Activated naive CD4-positive, alpha-beta T cell treated with anti-CD3 and anti-CD28 coated beads, Interleukin-2, amount 10 ng/mL, durations not matched to agents 7 days and 5 days (primary cell): ENCODE measurements around the gene ADCY9.

Source experiments
- CTCF ChIA-PET: fragments of 350-600 bp; sonication (Branson Sonifier 250); formaldehyde crosslinking; loops from one replicate; lab custom pipeline; 2021; ENCODE audit warnings: antibody characterized with exemption; lab: Charles Lee
- DNase-seq: peaks from one replicate; pipeline ENCODE4 v3.0.0-alpha.2; 2020
- H3K27ac Mint-ChIP-seq: one replicate; pipeline ENCODE4 v1.8.0; 2021; ENCODE audit warnings: mild to moderate bottlenecking, moderate library complexity, mixed read lengths
- H3K27me3 Mint-ChIP-seq: one replicate; pipeline ENCODE4 v1.8.0; 2021; ENCODE audit warnings: mild to moderate bottlenecking, mixed read lengths
- H3K36me3 Mint-ChIP-seq: one replicate; pipeline ENCODE4 v1.8.0; 2021; ENCODE audit warnings: mixed read lengths
- H3K4me1 Mint-ChIP-seq: one replicate; pipeline ENCODE4 v1.8.0; 2021; ENCODE audit warnings: mixed read lengths
- H3K4me3 Mint-ChIP-seq: one replicate; pipeline ENCODE4 v1.8.0; 2021; ENCODE audit warnings: mild to moderate bottlenecking, moderate library complexity, mixed read lengths
- H3K9me3 Mint-ChIP-seq: one replicate; pipeline ENCODE4 v1.8.0; 2021; ENCODE audit warnings: mixed read lengths

ADCY9 gene

GRCh38 chr16:3995001-3995400 is 121.2 kb downstream of the ADCY9 start:
- H3K9me3 Mint-ChIP-seq = no peaks in the 10 kb centered on the region
- H3K27ac Mint-ChIP-seq = no peak overlapping the region
- no peak for DNase-seq
- no peak overlapping the region for H3K4me3 Mint-ChIP-seq
- no peaks in the 10 kb centered on the region for H3K36me3 Mint-ChIP-seq
- peaks cover 11% of the 10 kb centered on the region for H3K4me1 Mint-ChIP-seq
- H3K27me3 Mint-ChIP-seq = peaks cover 10% of the 10 kb centered on the region
- CTCF ChIA-PET = interaction anchor here (0.6 to 1.7 kb wide), 3 partner anchors 9 to 259 kb away, joined by 3 to 5 read pairs (median 3); no protein-coding TSS in a partner anchor

- peaks cover 7% of the 10 kb centered on the region for H3K27me3 Mint-ChIP-seq
- no peak overlapping the region for H3K4me3 Mint-ChIP-seq
- no peak overlapping the region for H3K27ac Mint-ChIP-seq
- CTCF ChIA-PET = no interaction called here
- no peaks in the 10 kb centered on the region for H3K4me1 Mint-ChIP-seq
- DNase-seq = no peak
- H3K9me3 Mint-ChIP-seq = no peaks in the 10 kb centered on the region
- H3K36me3 Mint-ChIP-seq = no peaks in the 10 kb centered on the region
Measured at GRCh38 chr16:3993052-3993785, 123.0 kb downstream of the ADCY9 start.

- Mint-ChIP-seq H3K27me3 (peaks cover 7% of the 10 kb centered on the region), H3K36me3 (no peaks in the 10 kb centered on the region), H3K4me3 (no peak overlapping the region), H3K9me3 (no peaks in the 10 kb centered on the region), H3K27ac (no peak overlapping the region), H3K4me1 (no peaks in the 10 kb centered on the region)
- DNase-seq = no peak
- CTCF ChIA-PET = interaction anchor here (1.0 kb wide), 1 partner anchor 10 kb away, joined by 3 read pairs; no protein-coding TSS in a partner anchor
Measured at GRCh38 chr16:3992297-3993051, 123.8 kb downstream of the ADCY9 start.

GRCh38 chr16:3988824-3989223 is 127.4 kb downstream of the ADCY9 start:
- no peak for DNase-seq
- Mint-ChIP-seq H3K9me3 (no peaks in the 10 kb centered on the region), H3K4me3 (no peak overlapping the region), H3K27me3 (peaks cover 7% of the 10 kb centered on the region), H3K27ac (no peak overlapping the region), H3K36me3 (no peaks in the 10 kb centered on the region), H3K4me1 (no peaks in the 10 kb centered on the region)
- CTCF ChIA-PET = no interaction called here

- no peaks in the 10 kb centered on the region for H3K9me3 Mint-ChIP-seq
Measured at GRCh38 chr16:3988011-3988410, 128.2 kb downstream of the ADCY9 start.

GRCh38 chr16:3987231-3987630 is 129.0 kb downstream of the ADCY9 start:
- no peak overlapping the region for H3K27ac Mint-ChIP-seq
- CTCF ChIA-PET = no interaction called here
- H3K36me3 Mint-ChIP-seq = no peaks in the 10 kb centered on the region

More at GRCh38 chr16:3988011-3988410, 128.2 kb downstream of the ADCY9 start:
- CTCF ChIA-PET = no interaction called here
- DNase-seq = no peak
- no peak overlapping the region for H3K4me3 Mint-ChIP-seq
- H3K27me3 Mint-ChIP-seq = peaks cover 8% of the 10 kb centered on the region
- no peaks in the 10 kb centered on the region for H3K36me3 Mint-ChIP-seq
- peaks cover 2% of the 10 kb centered on the region for H3K4me1 Mint-ChIP-seq
- no peak overlapping the region for H3K27ac Mint-ChIP-seq

GRCh38 chr16:3986235-3986544 is 130.1 kb downstream of the ADCY9 start:
- Mint-ChIP-seq H3K4me1 (peaks cover 2% of the 10 kb centered on the region), H3K27me3 (peaks cover 8% of the 10 kb centered on the region), H3K27ac (no peak overlapping the region), H3K4me3 (no peak overlapping the region), H3K9me3 (no peaks in the 10 kb centered on the region), H3K36me3 (no peaks in the 10 kb centered on the region)
- CTCF ChIA-PET = no interaction called here
- DNase-seq = no peak

More at GRCh38 chr16:3987231-3987630, 129.0 kb downstream of the ADCY9 start:
- Mint-ChIP-seq H3K27me3 (peaks cover 8% of the 10 kb centered on the region), H3K4me3 (no peak overlapping the region), H3K4me1 (peaks cover 2% of the 10 kb centered on the region), H3K9me3 (no peaks in the 10 kb centered on the region)
- DNase-seq = no peak

GRCh38 chr16:3984111-3985060 is 131.9 kb downstream of the ADCY9 start:
- Mint-ChIP-seq H3K9me3 (no peaks in the 10 kb centered on the region), H3K27me3 (peaks cover 8% of the 10 kb centered on the region), H3K4me3 (no peak overlapping the region), H3K4me1 (peaks cover 2% of the 10 kb centered on the region), H3K27ac (no peak overlapping the region), H3K36me3 (no peaks in the 10 kb centered on the region)
- CTCF ChIA-PET = interaction anchor here (0.9 to 3.4 kb wide), 5 partner anchors 20 to 271 kb away, joined by 3 to 34 read pairs (median 3); no protein-coding TSS in a partner anchor
- no peak for DNase-seq

- DNase-seq = peak; percentile 69
- Mint-ChIP-seq H3K27ac (no peak overlapping the region), H3K36me3 (no peaks in the 10 kb centered on the region), H3K4me1 (peaks cover 2% of the 10 kb centered on the region), H3K4me3 (no peak overlapping the region), H3K27me3 (peaks cover 8% of the 10 kb centered on the region), H3K9me3 (no peaks in the 10 kb centered on the region)
- CTCF ChIA-PET = interaction anchor here (0.8 to 3.4 kb wide), 16 partner anchors 8 to 349 kb away, joined by 3 to 34 read pairs (median 3); partner anchors contain the start of gene ADCY9
Measured at GRCh38 chr16:3983081-3983520, 133.1 kb downstream of the ADCY9 start.

GRCh38 chr16:3982216-3982615 is 134.0 kb downstream of the ADCY9 start:
- CTCF ChIA-PET = interaction anchor here (0.8 to 3.4 kb wide), 7 partner anchors 10 to 271 kb away, joined by 3 to 34 read pairs (median 3); partner anchors contain the start of gene ADCY9
- H3K27me3 Mint-ChIP-seq = peaks cover 8% of the 10 kb centered on the region
- no peaks in the 10 kb centered on the region for H3K36me3 Mint-ChIP-seq
- H3K9me3 Mint-ChIP-seq = no peaks in the 10 kb centered on the region
- no peak overlapping the region for H3K27ac Mint-ChIP-seq
- H3K4me3 Mint-ChIP-seq = no peak overlapping the region
- no peak for DNase-seq
- peaks cover 2% of the 10 kb centered on the region for H3K4me1 Mint-ChIP-seq

- H3K27me3 Mint-ChIP-seq = peaks cover 8% of the 10 kb centered on the region
- CTCF ChIA-PET = no interaction called here
- no peaks in the 10 kb centered on the region for H3K36me3 Mint-ChIP-seq
- H3K9me3 Mint-ChIP-seq = no peaks in the 10 kb centered on the region
- H3K4me1 Mint-ChIP-seq = peaks cover 2% of the 10 kb centered on the region
- no peak overlapping the region for H3K4me3 Mint-ChIP-seq
- DNase-seq = no peak
- H3K27ac Mint-ChIP-seq = no peak overlapping the region
Measured at GRCh38 chr16:3980253-3981111, 135.8 kb downstream of the ADCY9 start.

GRCh38 chr16:3979518-3979917 is 136.7 kb downstream of the ADCY9 start:
- no peaks in the 10 kb centered on the region for H3K9me3 Mint-ChIP-seq
- CTCF ChIA-PET = interaction anchor here (1.3 kb wide), 1 partner anchor 274 kb away, joined by 6 read pairs; no protein-coding TSS in a partner anchor
- peaks cover 2% of the 10 kb centered on the region for H3K4me1 Mint-ChIP-seq
- H3K27me3 Mint-ChIP-seq = peaks cover 8% of the 10 kb centered on the region
- H3K27ac Mint-ChIP-seq = no peak overlapping the region
- no peak overlapping the region for H3K4me3 Mint-ChIP-seq
- no peak for DNase-seq
- H3K36me3 Mint-ChIP-seq = no peaks in the 10 kb centered on the region

GRCh38 chr16:3979070-3979469 is 137.2 kb downstream of the ADCY9 start:
- Mint-ChIP-seq H3K9me3 (no peaks in the 10 kb centered on the region), H3K4me1 (peaks cover 2% of the 10 kb centered on the region), H3K36me3 (no peaks in the 10 kb centered on the region), H3K27me3 (peaks cover 8% of the 10 kb centered on the region), H3K27ac (no peak overlapping the region), H3K4me3 (no peak overlapping the region)
- CTCF ChIA-PET = interaction anchor here (1.3 kb wide), 1 partner anchor 275 kb away, joined by 6 read pairs; no protein-coding TSS in a partner anchor
- DNase-seq = no peak
